GM12874 (cell line): Measurements from ENCODE around the gene ADARB2.

Experiments used
- CTCF ChIP-seq: IDR thresholded peaks from 2 replicates; pipeline ENCODE4 v1.5.1; 2011; ENCODE audit warnings: low read depth, mild to moderate bottlenecking, control low read depth, low read length, moderate library complexity; ENCODE audit not compliant: insufficient read depth

Gene ADARB2

GRCh38 chr10:1295756-1296480 lies 441.4 kb downstream of the ADARB2 start:
- TF ChIP-seq CTCF: no peak

- no peak for TF ChIP-seq CTCF
Observed at GRCh38 chr10:1294748-1295147, 442.6 kb downstream of the ADARB2 start.

GRCh38 chr10:1293636-1294435 lies 443.5 kb downstream of the ADARB2 start:
- no peak for TF ChIP-seq CTCF

GRCh38 chr10:1293157-1293556 lies 444.2 kb downstream of the ADARB2 start:
- no peak for TF ChIP-seq CTCF

GRCh38 chr10:1292611-1293031 lies 444.7 kb downstream of the ADARB2 start:
- no peak for TF ChIP-seq CTCF

- no peak for TF ChIP-seq CTCF
Observed at GRCh38 chr10:1291178-1292090, 445.9 kb downstream of the ADARB2 start.

GRCh38 chr10:1290071-1290471 lies 447.3 kb downstream of the ADARB2 start:
- TF ChIP-seq CTCF: no peak
